Measurements from ENCODE around the gene CRTC1. TPM values are rescaled to one million over a fixed set of nuclear protein-coding genes. Genes with fewer than 3 reads are reported as not detected.

CRTC1 gene
- total and polyA plus RNA-seq, 2 of the 13 experiments (the other 11 are each of a cell fraction or from before 2014, with no cell fraction given): 2.0 to 2.7 TPM

- TF ChIP-seq ZHX2 (IDR thresholded peaks at IDR 0.05; ENCODE audit: low read depth): no peak
- no peak for TF ChIP-seq ZHX2 (CRISPR knock-in tag; IDR thresholded peaks at IDR 0.05; ENCODE audit: borderline replicate concordance)
- TF ChIP-seq ZBTB21 (CRISPR knock-in tag; IDR thresholded peaks at IDR 0.05): no peak
- TF ChIP-seq HOXA3 (CRISPR knock-in tag; IDR thresholded peaks at IDR 0.05): peak; percentile 74
- TF ChIP-seq FOSL1 (CRISPR knock-in tag; IDR thresholded peaks at IDR 0.05; ENCODE audit: borderline replicate concordance): no peak
- TF ChIP-seq KDM5B (CRISPR knock-in tag; IDR thresholded peaks at IDR 0.05; ENCODE audit: borderline replicate concordance): peak; percentile 55; the same call in 1 of the 2 replicates
- TF ChIP-seq ETV5 (CRISPR knock-in tag; IDR thresholded peaks at IDR 0.05; ENCODE audit: borderline replicate concordance): peak; percentile 50; the same call in 1 of the 2 replicates
- no peak for TF ChIP-seq MTA3 (CRISPR knock-in tag; IDR thresholded peaks at IDR 0.05)
- TF ChIP-seq ZNF446 (CRISPR knock-in tag; IDR thresholded peaks at IDR 0.05): no peak
- TF ChIP-seq ZNF350 (CRISPR knock-in tag; IDR thresholded peaks at IDR 0.05; ENCODE audit: borderline replicate concordance, low read depth): 0 out of 2 replicates have a peak, but pooled peaks have one; percentile 26
- no peak for TF ChIP-seq GTF3A (CRISPR knock-in tag; conservative IDR thresholded peaks at IDR 0.05)
- TF ChIP-seq ZNF331 (CRISPR knock-in tag; IDR thresholded peaks at IDR 0.05): 0 out of 2 replicates have a peak, but pooled peaks have one; percentile 29
- TF ChIP-seq MAX (IDR thresholded peaks at IDR 0.05): peak; percentile 84
- TF ChIP-seq ZNF205 (CRISPR knock-in tag; IDR thresholded peaks at IDR 0.05): no peak
- TF ChIP-seq SNAPC2 (CRISPR knock-in tag; IDR thresholded peaks at IDR 0.05): no peak
- 0 out of 2 replicates have a peak, but pooled peaks have one; percentile 22 for TF ChIP-seq ZNF224 (CRISPR knock-in tag; IDR thresholded peaks at IDR 0.05)
- 0 out of 2 replicates have a peak, but pooled peaks have one; percentile 42 for TF ChIP-seq ZNF572 (CRISPR knock-in tag; IDR thresholded peaks at IDR 0.05)
- TF ChIP-seq E2F2 (CRISPR knock-in tag; IDR thresholded peaks at IDR 0.05; ENCODE audit: borderline replicate concordance): no peak
- TF ChIP-seq ZNF775 (CRISPR knock-in tag; IDR thresholded peaks at IDR 0.05; ENCODE audit: borderline replicate concordance): no peak
- TF ChIP-seq SKIL (CRISPR knock-in tag; IDR thresholded peaks at IDR 0.05; ENCODE audit: borderline replicate concordance): peak; percentile 77
- no peak for TF ChIP-seq POLR2A (IDR thresholded peaks at IDR 0.05; ENCODE audit: insufficient read depth in 1 of 2, low read depth in 2 of 2, low read length in 2 of 2)
- no peak for TF ChIP-seq ZKSCAN8 (CRISPR knock-in tag; IDR thresholded peaks at IDR 0.05; ENCODE audit: borderline replicate concordance)
- TF ChIP-seq RNF2 (conservative IDR thresholded peaks at IDR 0.05; ENCODE audit: low read depth): no peak
Measured at GRCh38 chr19:18731562-18732008, 48.1 kb downstream of the CRTC1 start (continued).

Data from HepG2 (cell line).